Panc1 (cell line): ENCODE data around the gene CATSPER4. TPM values are rescaled to one million over a fixed set of nuclear protein-coding genes. Genes with fewer than 3 reads are reported as not detected.

Experiments
- ATAC-seq: fragments of 200-7000 bp; cut with Tn5 transposase; 2 replicates; pipeline ENCODE4 v1.9.1; 2020; ENCODE audit warnings: mild to moderate bottlenecking, moderate library complexity
- BruUV-seq: library from RNA; stranded (reverse); fragments of 400-500 nt; replicated peaks from 2 replicates; lab custom pipeline; 2021; lab: Mats Ljungman, UMichigan
- CTCF ChIA-PET: fragments of 300-600 bp; sonication (Branson Sonifier 250); formaldehyde crosslinking; loops from one replicate; lab custom pipeline; 2022; ENCODE audit warnings: antibody characterized with exemption; lab: Charles Lee
- POLR2A ChIA-PET: fragments of 300-600 bp; sonication (Branson Sonifier 250); formaldehyde crosslinking; loops from one replicate; lab custom pipeline; 2022; ENCODE audit warnings: antibody characterized with exemption; lab: Charles Lee
- DNase-seq: peaks from one replicate; pipeline ENCODE4 v3.0.0-alpha.2; 2010; ENCODE audit warnings: low read depth, low spot score
- H3K27ac ChIP-seq: 2 replicates; pipeline ENCODE4 v1.5.1; 2011; ENCODE audit warnings: mild to moderate bottlenecking, low read length, inconsistent platforms
- H3K27me3 ChIP-seq: fragments of 200-500 bp; sonication (Bioruptor generic); 2 replicates; pipeline ENCODE4 v1.6.0; 2014; ENCODE audit warnings: low read length, inconsistent platforms; ENCODE audit not compliant: control insufficient read depth, insufficient read depth
- H3K36me3 ChIP-seq: fragments of 200-500 bp; sonication (Bioruptor generic); 2 replicates; pipeline ENCODE4 v1.5.1; 2014; ENCODE audit warnings: inconsistent platforms, mild to moderate bottlenecking, low read length, moderate library complexity; ENCODE audit not compliant: control insufficient read depth, insufficient read depth
- H3K4me1 ChIP-seq: 2 replicates; pipeline ENCODE4 v1.5.1; 2011; ENCODE audit warnings: inconsistent platforms, mild to moderate bottlenecking, low read length, moderate library complexity; ENCODE audit not compliant: control insufficient read depth, insufficient read depth
- H3K4me3 ChIP-seq, 2 experiments: 2 replicates each; pipeline ENCODE4 v1.5.1; 2011 to 2012; ENCODE audit warnings: low read depth in 2 of 2, low read length in 2 of 2, mild to moderate bottlenecking in 2 of 2, inconsistent platforms in 1 of 2, moderate library complexity in 1 of 2
- H3K9me3 ChIP-seq: fragments of 200-500 bp; sonication (Bioruptor generic); 2 replicates; pipeline ENCODE4 v1.5.1; 2014; ENCODE audit warnings: low read depth, mild to moderate bottlenecking, inconsistent platforms, low read length, moderate library complexity; ENCODE audit not compliant: control insufficient read depth, insufficient read depth
- POLR2AphosphoS5 ChIP-seq: IDR thresholded peaks from 2 replicates; pipeline ENCODE4 v1.6.1; 2012; ENCODE audit warnings: mild to moderate bottlenecking, low read depth, low read length, moderate library complexity
- SIN3A ChIP-seq: IDR thresholded peaks from 2 replicates; pipeline ENCODE4 v1.6.1; 2012; ENCODE audit warnings: low read depth, mild to moderate bottlenecking, low read length, moderate library complexity, borderline replicate concordance; ENCODE audit not compliant: insufficient read depth
- TCF7L2 ChIP-seq: IDR thresholded peaks from 2 replicates; pipeline ENCODE4 v1.6.1; 2011; ENCODE audit warnings: mild to moderate bottlenecking, low read depth, low read length, inconsistent platforms
- in situ Hi-C: cut with HindIII; loops from 2 replicates; pipeline ENCODE4 v1.10.0; 2016; ENCODE audit warnings: low sequenced_read_pairs, low pct_unique_long_range_greater_than_20kb
- intact Hi-C: fragments of 100-400 bp; cut with micrococcal nuclease; formaldehyde crosslinking; loops from one replicate; pipeline ENCODE4 v1.10.0; 2022; ENCODE audit not compliant: unreplicated experiment
- total RNA-seq: library from RNA; stranded (reverse); gene quantifications from one replicate; pipeline ENCODE4 v1.2.1, GENCODE V29; 2021; ENCODE audit not compliant: unreplicated experiment
- TF ChIP-seq, protein P1 (sequence below): fragments of 450-650 bp; IDR thresholded peaks from 2 replicates; pipeline ENCODE4 v1.5.1; 2017; ENCODE audit warnings: mild to moderate bottlenecking
- TF ChIP-seq, protein P2 (sequence below), 2 experiments: IDR thresholded peaks; 2 replicates each; pipeline ENCODE4 v1.6.1; 2011 to 2012; ENCODE audit warnings: low read depth in 2 of 2, control low read depth in 1 of 2, low read length in 1 of 2, mild to moderate bottlenecking in 1 of 2, moderate library complexity in 1 of 2; ENCODE audit not compliant: insufficient read depth in 1 of 2

The CATSPER4 gene
- total RNA-seq, 1 experiment from 2014 or later = not detected

DNA sequence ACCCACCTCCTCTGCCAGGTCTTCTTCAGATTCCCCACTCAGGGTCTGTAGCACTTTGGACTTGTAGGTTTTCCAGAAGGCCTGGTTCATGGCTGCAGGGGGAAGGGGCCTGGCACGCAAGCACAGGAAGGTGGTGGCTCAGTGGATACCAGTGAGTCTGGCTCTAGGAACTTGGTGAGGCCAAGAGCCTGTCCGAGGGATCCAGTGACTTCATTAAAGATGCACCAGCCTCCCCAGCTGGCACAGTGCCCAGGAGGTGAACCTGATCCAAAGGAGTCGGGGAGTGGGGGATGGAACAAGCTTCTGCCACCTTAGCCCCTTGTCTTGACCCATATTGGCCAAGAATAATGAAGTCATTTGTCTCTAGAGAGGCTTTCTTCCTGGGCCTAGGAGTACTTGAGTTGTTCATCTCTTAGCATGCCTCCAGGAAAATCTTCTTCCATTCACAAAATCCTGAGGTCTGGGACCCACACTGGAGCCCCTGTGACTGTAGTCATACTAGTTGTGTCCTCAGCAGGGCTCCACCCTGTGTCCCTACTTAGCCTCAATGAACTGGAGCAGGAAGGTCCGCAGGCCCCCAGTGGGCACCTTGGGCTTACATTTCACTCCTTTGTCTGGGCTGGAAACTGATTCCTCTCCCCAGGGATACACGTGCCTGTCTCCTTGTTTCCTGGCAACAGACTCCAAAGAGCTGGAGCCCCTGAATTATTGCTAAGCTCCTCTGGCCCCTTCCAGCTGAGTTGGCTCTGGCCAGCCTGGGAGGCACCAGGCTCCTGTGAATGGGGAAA, 21.8 kb upstream of the CATSPER4 start, which contains the start of gene C1orf232:
TSS of gene C1orf232 (minus strand) at position 554 of the 788 bp plus-strand sequence. CDS start at position 90, 464 bp downstream.
- peak within 1 kb of the TSS; percentile 87 to 95 for H3K4me3 ChIP-seq
- POLR2A ChIA-PET = no interaction called here
- in situ Hi-C loops (no loop called here), intact Hi-C loops (no loop called here)
- ATAC-seq (no peak), DNase-seq (no peak)
- H3K9me3 ChIP-seq = no peaks in the 10 kb centered on the region
- peak within 1 kb of the TSS; percentile 93 for H3K27ac ChIP-seq
- H3K36me3 ChIP-seq = no peaks in the 10 kb centered on the region; the same call in 1 of the 2 replicates
- no TSS peak for BruUV-seq
- no peaks in the 10 kb centered on the region for H3K27me3 ChIP-seq
- TF ChIP-seq, protein P1, sequence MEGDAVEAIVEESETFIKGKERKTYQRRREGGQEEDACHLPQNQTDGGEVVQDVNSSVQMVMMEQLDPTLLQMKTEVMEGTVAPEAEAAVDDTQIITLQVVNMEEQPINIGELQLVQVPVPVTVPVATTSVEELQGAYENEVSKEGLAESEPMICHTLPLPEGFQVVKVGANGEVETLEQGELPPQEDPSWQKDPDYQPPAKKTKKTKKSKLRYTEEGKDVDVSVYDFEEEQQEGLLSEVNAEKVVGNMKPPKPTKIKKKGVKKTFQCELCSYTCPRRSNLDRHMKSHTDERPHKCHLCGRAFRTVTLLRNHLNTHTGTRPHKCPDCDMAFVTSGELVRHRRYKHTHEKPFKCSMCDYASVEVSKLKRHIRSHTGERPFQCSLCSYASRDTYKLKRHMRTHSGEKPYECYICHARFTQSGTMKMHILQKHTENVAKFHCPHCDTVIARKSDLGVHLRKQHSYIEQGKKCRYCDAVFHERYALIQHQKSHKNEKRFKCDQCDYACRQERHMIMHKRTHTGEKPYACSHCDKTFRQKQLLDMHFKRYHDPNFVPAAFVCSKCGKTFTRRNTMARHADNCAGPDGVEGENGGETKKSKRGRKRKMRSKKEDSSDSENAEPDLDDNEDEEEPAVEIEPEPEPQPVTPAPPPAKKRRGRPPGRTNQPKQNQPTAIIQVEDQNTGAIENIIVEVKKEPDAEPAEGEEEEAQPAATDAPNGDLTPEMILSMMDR = no peak
- TF ChIP-seq POLR2AphosphoS5 = no peak
- no peak for TF ChIP-seq TCF7L2
- TF ChIP-seq, protein P2, sequence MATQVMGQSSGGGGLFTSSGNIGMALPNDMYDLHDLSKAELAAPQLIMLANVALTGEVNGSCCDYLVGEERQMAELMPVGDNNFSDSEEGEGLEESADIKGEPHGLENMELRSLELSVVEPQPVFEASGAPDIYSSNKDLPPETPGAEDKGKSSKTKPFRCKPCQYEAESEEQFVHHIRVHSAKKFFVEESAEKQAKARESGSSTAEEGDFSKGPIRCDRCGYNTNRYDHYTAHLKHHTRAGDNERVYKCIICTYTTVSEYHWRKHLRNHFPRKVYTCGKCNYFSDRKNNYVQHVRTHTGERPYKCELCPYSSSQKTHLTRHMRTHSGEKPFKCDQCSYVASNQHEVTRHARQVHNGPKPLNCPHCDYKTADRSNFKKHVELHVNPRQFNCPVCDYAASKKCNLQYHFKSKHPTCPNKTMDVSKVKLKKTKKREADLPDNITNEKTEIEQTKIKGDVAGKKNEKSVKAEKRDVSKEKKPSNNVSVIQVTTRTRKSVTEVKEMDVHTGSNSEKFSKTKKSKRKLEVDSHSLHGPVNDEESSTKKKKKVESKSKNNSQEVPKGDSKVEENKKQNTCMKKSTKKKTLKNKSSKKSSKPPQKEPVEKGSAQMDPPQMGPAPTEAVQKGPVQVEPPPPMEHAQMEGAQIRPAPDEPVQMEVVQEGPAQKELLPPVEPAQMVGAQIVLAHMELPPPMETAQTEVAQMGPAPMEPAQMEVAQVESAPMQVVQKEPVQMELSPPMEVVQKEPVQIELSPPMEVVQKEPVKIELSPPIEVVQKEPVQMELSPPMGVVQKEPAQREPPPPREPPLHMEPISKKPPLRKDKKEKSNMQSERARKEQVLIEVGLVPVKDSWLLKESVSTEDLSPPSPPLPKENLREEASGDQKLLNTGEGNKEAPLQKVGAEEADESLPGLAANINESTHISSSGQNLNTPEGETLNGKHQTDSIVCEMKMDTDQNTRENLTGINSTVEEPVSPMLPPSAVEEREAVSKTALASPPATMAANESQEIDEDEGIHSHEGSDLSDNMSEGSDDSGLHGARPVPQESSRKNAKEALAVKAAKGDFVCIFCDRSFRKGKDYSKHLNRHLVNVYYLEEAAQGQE (IDR thresholded peaks at IDR 0.05; ENCODE audit: insufficient read depth in 1 of 2, low read depth in 2 of 2, low read length in 1 of 2) = no peak
- no peak for TF ChIP-seq SIN3A
- CTCF ChIA-PET = interaction anchor here (0.6 to 1.8 kb wide), 2 partner anchors 66 to 160 kb away, joined by 5 to 10 read pairs; partner anchors contain the start of gene CEP85
- H3K4me1 ChIP-seq = peaks cover 17% of the 10 kb centered on the region

DNA sequence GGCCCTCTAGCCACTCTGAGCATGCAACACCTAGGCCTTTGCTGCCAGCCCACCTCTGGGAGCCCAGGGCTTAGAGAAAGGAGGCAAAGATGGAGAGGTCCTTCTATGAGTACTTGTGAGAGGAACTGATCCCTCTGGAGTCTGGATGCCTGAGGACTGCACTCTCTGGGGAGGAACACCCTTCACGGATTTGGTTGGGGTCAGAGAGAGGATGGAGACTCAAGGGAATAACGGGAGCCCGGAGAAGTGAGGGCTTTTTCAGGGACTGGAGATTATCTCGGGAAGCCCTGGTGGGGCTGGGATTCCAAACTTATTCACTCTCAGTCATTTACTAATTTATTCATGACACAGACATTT, 21.2 kb upstream of the CATSPER4 start:
- BruUV-seq = no TSS peak
- Histone ChIP-seq H3K9me3 (no peaks in the 10 kb centered on the region), H3K4me1 (peaks cover 17% of the 10 kb centered on the region), H3K36me3 (no peaks in the 10 kb centered on the region; the same call in 1 of the 2 replicates), H3K27ac (peak overlapping the region; percentile 60), H3K4me3 (peak overlapping the region; percentile 87 to 95), H3K27me3 (no peaks in the 10 kb centered on the region)
- no peak for DNase-seq
- intact Hi-C loops = no loop called here
- ChIA-PET CTCF (interaction anchor here (0.6 to 1.8 kb wide), 3 partner anchors 65 to 1197 kb away, joined by 3 to 10 read pairs (median 5); partner anchors contain the start of gene CEP85), POLR2A (interaction anchor here (0.8 kb wide), 1 partner anchor 15 kb away, joined by 3 read pairs; no protein-coding TSS in a partner anchor)
- TF ChIP-seq, protein P1 = no peak
- TF ChIP-seq POLR2AphosphoS5 (no peak), TCF7L2 (no peak), SIN3A (no peak)
- TF ChIP-seq, protein P2 (IDR thresholded peaks at IDR 0.05; ENCODE audit: insufficient read depth in 1 of 2, low read depth in 2 of 2, low read length in 1 of 2) = no peak
- in situ Hi-C loops = no loop called here
- no peak for ATAC-seq
